ENCODE results near the gene GABARAP.
A peak's percentile ranks its signal among the peaks of the same experiment; 100 is the strongest.

The GABARAP gene

GRCh38 chr17:7204828-7205461 is 37.3 kb downstream of the GABARAP start:
- DNase-seq = peak; percentile 99

DNA sequence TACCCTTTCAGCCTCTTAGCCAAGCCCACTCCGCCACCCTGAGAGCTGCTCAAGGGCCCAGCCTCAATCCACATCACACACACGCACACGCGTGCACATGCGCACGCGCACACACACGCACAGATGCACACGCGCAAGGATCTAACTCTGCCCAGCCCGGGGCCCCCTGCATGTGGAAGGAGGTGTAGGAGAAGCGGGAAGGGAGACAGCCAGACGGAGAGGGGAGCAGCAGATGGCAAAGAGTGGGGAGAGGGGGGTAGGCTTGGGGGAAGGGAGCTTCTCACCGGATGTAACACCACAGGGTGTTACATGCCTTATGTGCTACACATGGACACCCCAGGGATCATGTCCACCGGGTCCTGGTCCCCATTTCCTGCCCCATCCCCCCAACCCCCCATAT is 37.9 kb downstream of the GABARAP start:
- DNase-seq = no peak

DNA sequence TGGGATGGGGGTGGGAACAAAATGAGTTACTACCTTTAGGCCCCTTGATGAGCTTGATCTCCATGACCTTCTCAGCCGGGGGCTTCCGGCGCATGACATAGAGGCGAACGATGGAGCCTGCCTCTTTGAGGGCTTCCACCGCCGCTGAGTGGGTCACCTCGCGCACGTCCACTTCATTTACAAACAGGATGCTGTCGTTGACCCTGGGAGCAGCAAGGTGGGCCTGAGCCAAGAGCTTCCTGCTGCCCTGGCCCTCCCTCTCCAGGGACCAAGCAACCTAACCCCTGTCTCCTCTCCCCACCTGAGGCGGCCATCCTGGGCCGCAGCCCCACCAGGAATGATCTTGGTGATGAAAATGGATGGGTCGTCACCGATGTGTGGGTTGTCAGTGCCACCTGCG is 38.9 kb downstream of the GABARAP start:
- no peak for DNase-seq

DNA sequence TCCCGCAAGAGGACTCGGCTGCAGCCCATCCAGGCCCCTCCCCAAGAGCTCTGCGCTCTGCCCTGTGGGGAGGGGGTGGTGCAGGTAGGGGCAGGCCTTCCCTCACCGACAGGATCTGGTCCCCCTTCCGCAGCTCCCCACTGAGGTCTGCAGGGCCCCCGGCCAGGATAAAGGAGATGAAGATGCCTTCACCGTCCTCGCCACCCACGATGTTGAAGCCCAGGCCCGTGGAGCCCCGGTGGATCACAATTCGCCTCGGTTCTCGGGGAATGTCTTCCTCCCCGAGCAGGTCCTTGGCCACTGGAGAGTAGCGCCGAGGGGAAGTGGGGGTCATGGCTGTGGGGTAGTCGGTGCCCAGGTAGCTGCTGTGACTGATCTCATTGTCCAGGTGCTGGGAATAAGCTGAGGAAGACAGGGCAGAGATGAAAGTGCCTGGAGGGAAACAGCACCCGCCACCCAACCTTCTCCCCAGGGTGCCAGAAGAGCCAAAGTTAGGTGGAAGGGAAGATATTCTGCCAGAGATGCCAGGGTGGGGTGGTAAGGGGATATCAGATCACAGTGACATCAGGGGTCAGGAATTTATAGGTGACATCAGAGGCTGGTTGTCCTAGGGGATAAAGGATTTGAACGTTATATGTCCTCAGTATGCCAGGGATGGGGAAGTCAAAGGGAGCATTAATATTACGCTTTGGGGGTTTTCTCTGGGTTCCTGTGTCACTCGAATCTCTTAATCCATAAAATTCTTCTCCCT is 45.4 kb downstream of the GABARAP start:
- no peak for DNase-seq

- DNase-seq = no peak
Observed at GRCh38 chr17:7195971-7196370, 46.3 kb downstream of the GABARAP start.

- no peak for DNase-seq
Observed at GRCh38 chr17:7192271-7192937, 49.8 kb downstream of the GABARAP start.

DNA sequence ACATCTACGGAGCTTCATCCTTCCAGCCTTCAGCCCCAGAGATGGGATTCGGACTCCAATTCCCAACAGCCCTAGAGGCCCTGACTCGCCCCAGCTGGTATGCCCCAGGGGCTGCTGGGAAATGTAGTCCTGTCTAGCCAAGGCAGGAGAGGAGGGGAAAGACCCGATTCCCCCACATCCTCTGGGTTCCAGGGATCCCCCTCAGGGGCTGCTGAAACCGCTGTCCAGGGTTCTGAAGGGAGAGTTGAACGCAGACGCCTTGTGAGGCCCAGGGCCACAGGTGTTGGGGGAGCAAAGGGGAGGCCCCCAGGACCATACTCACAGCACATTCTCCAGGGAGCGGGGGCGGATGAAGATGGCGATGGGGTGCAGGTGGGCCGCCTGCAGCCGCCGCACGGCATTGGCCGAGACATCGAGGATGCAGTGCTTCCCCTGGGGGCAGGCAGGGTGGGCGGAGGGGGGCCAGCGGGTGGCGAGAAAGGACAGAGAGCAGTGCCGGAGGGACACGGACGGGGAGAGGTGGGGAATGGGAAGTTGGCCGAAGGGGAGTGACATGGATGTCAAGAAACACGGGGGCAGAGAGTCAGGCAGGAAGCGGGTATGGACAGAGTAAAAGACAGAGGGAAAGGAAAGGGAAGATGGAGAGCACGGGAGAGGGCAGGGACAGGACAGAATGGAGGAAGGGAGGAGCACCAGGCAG is 50.5 kb downstream of the GABARAP start:
- no peak for DNase-seq

GRCh38 chr17:7191069-7191468 is 51.2 kb downstream of the GABARAP start:
- DNase-seq = no peak

DNA sequence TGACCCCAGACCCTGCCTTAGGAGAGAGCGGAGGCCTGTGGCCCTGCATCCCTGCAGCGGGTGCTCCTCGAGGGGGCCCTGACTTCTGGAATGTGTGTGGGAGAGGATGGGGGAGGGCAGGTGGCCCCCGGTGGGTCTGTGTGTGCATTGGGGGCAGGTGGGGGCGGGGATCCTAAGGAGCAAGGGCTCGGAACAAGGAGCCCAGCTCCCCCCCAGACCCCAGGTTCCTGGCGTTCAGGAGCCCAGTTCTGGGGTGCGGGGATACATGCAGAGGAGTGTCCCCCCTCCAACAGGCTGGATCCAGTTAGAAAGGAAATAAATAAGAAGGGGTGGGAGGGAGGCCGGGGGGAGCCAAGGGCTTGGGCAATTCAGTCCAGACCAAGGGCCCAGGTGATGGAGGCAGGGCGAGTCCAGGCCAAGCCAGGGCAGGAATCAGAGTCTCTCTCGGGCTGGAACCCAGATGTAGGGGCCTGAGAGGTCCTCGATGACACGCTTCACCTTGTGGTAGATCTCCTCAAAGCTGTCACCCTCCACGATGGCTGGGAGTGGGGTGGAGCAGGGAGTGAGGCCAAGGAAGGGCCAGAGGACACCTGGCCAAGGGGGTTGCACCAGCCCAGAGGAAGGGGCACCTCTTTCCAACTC is 51.9 kb downstream of the GABARAP start:
- no peak for DNase-seq
